Measurements from ENCODE around the gene PRUNE2.
"Not testable (repeated sequence)": the region's sequence is repeated elsewhere in the genome, so short reads cannot be mapped to it uniquely, and the experiment has no call there.

PRUNE2 gene

DNA sequence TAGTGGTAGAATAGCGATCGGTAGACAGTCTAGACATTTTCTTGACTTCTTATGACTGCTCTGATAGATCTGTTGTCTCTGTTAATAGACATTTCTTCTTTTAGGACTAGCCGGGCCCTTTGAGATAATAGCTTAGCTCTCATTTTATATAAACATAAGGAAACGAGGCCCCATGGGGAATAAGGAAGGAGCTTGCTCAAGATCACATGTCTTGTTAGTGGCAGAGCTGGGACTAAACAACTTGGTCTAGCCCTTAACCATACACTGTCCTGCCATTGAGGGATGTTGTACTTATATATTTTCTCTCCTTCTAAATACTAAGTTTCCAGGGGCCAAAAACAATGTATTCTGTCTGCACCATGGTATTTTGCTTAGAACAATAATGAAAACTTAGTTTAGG is 306.9 kb downstream of the PRUNE2 start:
- no peak for DNase-seq (ENCODE audit: low read depth in 2 of 2)

DNA sequence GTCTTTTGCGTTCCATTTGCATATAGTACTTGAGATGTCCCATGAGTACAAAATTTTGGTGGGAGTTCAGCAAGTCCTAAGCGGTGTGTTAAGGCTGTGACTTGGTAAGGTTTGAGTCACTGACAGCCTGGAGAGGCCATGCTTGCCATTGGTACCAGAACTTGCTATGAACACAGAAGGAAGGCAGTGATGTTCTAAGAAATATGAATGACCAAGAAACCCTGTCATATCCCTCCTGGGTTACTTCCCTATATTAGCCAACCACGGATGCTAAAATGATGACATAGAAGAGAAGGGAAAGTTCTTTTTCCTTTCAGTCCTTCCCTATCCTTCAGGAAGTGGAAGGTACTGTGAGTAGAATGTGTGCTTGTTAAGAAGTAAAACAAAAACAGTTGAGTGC is 310.3 kb downstream of the PRUNE2 start:
- DNase-seq (ENCODE audit: low read depth in 2 of 2) = no peak

DNA sequence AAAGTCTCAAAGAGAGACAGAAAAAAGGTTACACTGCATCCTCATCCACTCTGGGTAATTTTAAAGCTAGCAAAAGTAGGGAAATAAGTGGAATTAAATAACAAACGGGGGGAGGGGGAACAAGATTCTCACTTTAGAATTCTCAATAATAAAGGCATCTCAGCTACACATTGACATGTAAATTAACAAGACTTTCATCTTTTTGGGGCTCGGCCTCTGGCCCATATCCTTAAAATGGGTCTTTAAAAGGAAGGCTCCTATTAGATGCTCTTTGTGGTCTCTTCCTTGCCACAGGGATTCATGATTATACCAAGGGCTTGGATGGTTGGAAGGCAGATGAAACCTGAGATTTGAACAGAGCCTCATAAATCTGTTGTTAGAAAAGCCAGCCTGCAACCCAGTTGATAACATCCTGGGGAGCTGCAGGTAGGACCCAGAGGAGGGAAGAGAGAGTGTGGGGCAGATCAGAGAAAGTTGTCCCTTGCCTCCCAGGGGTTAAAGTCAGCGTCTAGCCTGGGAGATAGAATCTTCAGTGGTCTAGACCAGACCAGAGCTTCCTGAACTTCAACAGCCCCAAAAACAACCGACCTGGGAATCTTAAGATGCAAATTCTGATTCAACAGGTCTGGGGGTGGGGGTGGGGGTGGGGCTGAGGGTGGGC is 311.0 kb downstream of the PRUNE2 start:
- no peak for DNase-seq (ENCODE audit: low read depth in 2 of 2)

DNA sequence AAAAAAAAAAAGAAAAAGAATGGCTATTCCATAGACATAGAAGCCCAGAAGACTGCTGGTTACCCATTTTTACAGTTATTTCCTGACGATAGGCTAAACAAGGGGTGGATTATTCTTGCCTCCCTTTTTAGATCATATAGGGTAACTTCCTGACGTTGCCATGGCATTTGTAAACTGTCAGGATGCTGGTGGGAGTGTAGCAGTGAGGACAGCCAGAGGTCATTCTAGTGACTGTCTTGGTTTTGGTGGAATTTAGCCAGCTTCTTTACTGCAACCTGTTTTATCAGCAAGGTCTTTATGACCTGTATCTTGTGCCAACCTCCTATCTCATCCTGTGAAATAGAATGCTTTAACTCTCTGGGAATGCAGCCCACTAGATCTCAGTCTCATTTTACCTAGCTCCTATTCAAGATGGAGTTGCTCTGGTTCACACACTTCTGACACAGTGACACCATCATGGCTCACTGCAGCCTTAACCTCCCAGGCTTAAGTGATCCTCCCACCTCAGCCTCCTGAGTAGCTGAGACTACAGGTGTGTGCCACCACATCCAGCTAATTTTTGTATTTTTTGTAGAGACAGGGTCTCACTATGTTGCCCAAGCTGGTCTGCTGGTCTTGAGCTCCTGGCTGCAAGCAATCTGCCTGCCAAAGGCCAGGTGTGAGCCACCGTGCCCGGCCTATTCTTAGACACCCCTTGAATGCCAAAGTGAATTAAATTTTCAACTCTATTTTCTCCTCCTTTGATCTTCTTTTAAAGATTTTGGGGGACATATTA is 311.8 kb downstream of the PRUNE2 start:
- not testable (repeated sequence) for DNase-seq (ENCODE audit: low read depth in 2 of 2)

DNA sequence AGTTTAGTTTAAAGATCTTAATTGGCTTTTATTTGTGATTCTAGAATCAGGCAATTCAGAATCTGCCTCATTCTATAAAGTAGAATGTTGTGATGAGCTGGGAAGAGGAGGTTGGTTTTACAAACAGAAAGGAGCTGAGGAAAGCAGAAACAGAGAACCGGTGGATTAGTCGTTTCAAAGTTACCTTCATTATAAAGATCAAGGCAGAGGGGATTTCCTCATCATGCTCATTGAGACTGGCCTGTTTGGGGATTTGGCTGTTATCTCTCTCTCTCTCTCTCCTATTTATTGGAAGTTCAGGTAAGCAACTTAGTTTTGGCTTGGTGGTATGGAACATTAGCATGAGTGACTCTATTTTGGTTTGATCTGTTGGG is 313.0 kb downstream of the PRUNE2 start:
- DNase-seq (ENCODE audit: low read depth in 2 of 2) = no peak

DNA sequence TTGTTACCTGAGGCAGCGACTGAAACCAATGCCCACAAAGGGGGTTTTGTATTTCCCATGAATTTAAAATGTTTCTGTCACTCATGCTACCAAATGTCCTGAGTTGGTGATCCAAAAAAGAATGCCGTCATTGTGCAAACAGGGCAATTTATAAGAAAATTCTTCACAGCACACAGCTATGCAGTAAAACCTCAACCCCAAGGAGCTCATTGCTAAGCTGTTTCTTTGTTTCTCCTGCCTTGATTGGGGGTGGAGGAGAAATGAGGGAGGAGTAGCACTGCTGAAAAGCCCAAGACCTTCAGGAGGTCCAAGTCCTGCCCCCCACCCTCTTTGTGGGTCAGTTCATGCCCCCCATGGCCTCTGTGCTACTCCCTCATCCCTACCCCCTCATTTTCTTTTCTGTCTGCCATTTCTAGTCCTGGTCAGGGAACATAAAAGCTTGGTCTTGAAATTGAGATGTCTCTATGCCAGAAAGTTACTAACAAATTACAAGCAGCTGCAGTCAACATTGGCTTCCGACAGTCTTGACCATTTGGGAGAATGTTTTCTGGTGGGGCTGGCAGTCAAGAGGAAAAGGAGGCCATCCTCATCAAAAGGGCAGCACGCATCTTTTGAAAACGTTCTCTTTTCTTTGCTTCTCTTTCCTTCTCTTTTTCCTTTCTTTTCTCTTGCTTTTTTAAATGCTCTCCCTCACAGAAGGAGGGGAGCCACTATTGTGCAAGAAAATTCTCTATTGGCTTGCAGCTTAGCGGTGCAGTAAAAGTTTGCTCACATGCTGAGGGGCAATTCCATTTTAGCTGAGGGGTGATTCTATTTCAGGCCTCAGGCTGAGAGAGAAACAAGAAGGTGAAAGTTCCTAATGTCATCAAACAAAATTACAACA is 313.6 kb downstream of the PRUNE2 start:
- DNase-seq (ENCODE audit: low read depth in 2 of 2) = no peak

DNA sequence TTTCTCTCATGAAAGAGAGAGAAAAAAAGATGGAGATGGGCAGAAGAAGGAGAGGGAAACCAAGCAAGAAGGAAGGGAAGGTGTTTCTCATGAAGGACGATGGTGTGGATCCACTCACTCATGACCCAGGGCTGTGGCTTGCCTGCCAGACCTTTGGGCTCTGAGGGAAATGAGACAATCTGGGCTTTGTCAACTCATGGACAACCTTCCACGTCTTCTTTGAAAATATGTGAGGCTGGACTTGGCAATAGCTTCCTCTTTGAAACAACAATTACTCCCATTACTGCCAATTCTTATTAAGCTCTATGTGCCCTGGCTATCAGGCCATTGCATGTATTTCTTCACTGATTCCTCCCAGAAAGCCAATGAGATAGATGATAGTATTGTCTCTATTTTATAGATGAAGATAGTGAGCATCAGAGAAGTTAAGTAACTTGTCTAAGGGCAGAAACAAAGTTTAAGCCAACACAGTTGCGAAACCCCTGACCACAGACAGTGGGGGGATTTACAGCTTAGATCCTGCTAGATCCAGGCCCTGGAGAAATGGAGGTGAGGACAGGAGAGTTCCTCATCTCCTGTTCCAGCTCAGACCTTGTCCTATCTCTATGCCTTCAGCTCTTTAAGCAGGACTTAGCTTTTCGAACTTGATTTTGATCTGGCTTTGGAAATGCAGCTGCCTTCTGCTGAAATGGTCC is 314.5 kb downstream of the PRUNE2 start:
- no peak for DNase-seq (ENCODE audit: low read depth in 2 of 2)

DNA sequence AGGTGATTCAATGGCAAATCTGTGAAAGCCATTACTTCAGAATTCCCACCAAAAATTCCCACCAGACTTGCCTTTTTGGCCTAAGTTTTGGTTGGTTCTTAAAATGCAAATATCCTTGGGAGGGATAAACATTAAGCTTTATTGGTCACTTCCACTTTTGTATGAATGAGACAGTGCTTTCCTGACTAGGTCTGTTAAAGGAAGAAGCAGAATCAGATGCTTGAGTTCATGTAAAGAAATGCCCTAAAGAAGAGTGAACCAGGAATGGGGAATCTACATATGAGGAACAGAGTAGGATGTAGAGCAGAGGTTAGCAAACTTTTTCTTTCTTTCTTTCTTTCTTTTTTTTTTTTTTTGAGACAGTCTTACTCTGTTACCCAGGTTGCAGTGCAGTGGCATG is 317.6 kb downstream of the PRUNE2 start:
- no peak for DNase-seq (ENCODE audit: low read depth in 2 of 2)

DNA sequence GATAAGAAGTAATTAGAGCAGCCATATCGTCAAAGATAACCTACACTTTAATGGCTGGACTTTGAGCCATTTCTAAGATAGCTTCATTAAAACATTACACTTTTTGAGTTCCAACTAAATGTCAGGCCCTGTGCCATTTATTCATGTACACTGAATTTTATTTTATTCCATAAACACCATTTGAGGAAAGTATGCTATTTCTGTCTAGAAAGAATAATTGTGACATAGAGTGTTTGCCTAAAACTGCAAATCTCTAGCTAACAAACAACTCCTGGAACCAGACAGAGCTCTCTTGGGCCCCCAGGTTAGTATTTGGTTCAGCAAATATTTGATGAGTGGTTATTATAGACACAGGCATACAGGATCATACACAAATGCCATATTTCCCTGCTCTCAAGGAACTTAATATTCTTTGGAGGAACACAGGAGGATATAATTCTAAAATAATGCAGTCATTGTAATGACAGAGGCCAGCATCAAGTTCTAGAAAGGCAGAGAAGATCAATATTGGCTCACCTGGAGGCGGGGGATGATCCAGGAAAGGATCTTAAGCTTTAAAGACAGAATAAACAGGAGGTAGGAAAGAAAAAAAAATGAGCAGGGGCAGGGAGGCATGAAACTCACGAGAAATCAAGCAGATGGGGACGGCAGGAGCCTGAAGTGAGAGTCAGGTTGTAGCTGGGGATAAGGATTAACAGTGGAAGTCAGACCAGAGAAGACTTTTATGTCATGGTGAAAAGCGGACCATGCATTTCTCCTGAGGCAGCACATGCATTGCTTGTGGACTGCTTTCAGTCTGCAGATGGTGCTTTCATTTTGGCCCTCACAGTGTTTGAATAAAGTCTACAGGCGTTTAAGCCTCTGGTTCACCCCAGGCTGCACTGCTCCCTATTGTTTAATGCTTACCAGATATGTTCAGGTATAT is 319.3 kb downstream of the PRUNE2 start:
- no peak for DNase-seq (ENCODE audit: low read depth in 2 of 2)

DNA sequence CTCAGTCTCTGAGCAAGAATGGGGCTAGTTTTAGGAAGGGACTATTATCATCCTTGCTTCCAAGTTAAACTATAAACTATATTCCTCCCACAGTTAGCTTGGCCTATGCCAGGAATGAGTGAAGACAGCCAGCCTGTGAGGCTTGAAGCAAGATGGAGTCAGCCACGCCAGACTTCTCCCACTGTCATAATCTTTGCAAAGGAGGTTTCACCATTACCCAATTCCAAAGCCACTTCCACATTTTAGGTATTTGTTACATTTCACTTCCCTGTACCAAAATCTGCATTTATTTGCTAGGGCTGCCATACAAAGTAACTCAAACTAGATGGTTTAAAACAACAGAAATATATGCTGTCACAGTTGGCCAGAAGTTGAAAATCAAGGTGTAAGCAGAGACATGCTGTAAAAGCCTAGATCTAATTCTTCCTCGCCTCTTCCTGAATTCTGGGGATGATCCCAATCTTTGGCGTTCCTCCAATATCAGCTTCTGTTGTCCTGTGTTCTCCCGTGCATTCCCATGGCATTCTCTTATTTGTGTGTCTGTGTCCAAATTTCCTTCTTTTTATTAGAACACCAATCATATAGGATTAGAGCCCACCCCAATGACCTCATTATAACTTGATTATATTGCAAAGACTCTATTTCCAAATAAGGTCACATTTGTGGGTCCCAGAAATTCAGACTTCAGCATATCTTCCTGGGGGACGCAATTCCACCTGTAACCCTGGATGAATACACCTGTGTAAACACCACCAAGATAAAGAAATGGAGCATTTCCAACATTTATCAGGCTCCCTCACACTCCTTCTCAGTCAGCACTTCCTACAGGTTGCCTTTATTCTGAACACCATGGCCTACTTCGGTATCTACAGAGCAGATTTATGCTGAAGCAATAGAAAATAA is 320.2 kb downstream of the PRUNE2 start:
- DNase-seq (ENCODE audit: low read depth in 2 of 2) = no peak

DNA sequence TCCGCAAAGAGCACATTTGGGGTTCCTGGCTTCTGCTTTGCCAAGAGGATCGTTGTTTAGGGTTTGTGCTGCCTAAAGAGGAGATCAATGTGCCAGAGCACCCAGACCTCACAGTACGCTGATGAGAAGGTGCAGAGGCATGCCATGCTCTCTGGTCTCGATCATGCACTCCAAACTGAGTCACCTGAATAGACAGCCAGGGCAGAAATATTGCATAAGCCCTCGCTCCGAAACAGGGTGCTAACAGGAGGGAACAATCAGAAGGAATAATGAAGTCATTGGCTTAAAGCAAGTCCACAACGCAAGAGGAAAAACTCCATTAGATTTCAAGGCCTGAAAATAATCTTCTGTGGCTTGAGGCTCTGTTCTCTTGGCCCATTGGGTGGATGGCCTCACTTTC is 322.7 kb downstream of the PRUNE2 start:
- DNase-seq (ENCODE audit: low read depth in 2 of 2) = no peak

DNA sequence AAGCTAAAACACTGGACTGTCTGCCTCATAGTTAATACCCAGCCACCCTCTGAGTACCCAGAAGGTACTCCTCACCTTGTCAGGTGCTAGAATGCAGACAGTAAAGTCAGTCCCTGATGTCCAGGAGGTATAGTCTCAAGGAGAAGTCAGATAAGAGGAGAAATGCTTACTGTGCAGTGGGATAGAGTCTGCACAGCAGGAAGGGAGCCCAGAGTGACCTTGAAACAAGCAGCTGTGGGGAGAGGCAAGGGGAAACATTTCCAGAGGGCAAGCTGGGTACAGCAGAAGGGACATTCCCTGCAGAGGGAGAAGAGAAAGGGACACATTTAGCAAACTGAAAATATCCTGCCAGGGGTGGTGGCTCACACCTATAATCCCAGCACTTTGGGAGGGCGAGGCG is 324.2 kb downstream of the PRUNE2 start:
- no peak for DNase-seq (ENCODE audit: low read depth in 2 of 2)

DNA sequence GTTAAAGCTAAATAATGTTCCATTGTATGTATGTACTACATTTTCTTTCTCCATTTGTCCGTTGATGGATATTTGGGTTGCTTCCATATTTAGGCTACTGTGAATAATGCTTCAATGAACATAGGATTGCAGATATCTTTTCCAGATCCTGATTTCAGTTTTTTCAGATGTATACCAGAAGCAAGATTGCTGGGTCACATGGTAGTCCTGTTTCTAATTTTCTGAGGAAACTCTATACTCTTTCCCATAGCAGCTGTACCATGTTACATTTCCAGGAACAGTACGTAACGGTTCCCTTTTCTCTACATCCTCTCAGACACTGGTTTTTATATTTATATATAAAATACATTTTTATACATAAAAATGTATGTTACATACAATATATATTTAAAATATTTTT is 325.1 kb downstream of the PRUNE2 start:
- no peak for DNase-seq (ENCODE audit: low read depth in 2 of 2)

DNA sequence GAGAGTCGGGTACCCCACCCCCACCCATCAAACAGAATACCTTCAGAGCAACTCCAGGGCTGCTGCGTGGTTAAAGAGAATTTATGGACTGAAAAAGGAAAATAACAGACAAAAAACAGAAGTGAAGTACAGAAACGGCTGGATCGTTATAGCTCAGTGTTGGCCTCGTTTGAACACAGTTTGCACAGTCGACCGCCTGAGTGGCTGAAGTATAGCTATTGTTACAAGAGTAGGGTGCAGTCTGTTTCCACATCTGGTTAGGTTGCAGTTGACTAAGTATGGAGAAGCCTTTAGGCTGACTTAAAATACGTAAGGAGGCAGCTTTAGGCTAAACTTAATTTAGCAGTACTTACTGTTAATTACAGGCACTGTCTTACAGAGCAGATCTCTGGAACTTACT is 325.7 kb downstream of the PRUNE2 start:
- DNase-seq (ENCODE audit: low read depth in 2 of 2) = no peak

DNA sequence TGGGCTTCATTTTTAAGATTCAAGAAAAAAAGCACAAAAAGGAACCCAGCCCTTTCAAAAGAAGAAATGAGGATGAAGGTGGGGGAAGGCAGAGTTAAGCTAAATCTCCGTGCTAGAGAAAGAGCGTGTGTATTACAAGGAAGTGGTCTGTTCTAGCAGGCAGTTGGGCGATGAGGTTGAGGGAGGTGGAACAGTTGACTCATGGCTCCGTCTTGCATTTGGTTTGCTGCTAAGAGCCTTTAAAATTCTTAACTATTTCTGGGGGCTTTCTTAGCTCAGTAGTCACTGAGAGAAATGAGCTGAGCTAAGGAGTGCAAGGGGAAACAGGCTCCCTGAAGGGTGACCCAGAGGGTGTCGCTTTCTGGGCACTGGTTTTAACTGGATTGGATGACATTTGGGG is 329.6 kb downstream of the PRUNE2 start:
- DNase-seq (ENCODE audit: low read depth in 2 of 2) = no peak

DNA sequence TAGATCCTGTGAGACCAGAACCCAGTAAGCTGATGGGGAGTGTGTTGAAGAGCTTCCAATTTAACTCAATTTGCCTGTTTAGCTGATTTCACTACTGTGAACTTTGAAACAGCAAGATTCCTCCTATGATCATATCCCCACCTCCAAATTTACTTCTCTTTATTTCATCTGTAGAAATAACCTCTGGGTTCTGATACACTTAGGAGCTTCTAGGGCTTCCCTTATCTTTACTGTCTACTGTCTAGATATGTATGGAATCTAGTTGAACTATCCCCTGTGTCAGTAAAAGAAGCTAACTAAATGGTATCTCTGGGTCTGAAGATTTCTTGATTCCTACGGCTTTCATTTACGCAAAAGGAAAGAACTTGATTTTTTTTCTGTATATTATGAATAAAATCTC is 330.2 kb downstream of the PRUNE2 start:
- no peak for DNase-seq (ENCODE audit: low read depth in 2 of 2)

DNA sequence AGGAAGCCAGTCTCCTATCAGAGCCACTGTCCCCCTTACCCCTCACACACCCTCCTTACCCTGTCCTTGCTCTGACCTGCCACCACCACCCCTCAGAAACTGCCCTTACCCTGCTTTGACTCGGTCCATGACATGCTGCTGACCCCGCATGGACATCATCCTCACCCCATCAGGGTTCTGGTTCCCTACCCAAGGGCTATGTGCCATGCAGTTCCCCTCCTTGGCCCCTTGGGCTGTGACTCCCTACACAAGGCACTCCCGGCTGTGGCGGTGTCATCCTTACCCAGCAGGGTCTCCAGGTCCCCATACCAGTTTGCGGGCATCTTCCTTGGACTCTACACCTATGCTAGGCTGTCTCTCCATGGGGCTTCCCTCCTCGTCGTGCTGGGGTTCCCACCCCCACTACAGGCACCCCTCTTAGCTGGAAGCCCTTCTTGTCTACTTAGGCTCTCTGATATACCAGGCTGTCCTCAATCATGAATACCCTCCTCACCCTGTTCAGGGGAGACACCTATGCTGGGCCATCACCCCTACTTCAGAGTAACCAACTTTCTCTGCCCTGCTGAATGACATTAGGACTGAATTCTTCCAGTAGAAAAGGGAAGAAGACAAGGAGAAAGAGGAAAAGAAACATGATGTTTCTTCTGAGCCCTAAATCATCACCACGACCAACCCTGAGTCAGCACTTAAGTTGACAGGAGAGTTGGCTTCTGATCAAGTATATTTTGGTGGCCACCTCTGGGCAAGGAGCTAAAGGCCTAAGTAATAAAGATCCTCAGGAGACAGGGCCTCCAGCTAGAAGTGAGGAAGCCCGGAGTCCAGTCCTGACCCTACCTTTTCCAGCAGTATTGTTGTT is 331.8 kb downstream of the PRUNE2 start:
- no peak for DNase-seq (ENCODE audit: low read depth in 2 of 2)

DNA sequence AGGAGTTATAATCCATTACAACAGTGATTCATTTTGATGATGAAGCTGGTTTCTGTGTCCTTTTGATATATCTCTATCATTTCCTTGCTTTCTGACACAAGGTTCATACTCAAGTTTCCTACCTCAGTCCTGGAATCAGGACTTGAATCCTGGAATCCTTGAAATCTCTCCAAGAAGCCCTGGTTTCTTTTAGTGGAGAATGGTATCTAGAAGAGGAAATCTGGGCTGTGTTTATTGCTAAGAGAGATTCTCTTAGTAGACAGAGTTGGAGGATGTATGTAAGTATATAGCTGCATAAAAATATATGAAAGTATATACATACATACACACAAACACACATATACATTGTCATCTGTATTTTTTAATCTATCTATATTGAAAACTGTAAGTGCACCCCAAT is 332.5 kb downstream of the PRUNE2 start:
- no peak for DNase-seq (ENCODE audit: low read depth in 2 of 2)

DNA sequence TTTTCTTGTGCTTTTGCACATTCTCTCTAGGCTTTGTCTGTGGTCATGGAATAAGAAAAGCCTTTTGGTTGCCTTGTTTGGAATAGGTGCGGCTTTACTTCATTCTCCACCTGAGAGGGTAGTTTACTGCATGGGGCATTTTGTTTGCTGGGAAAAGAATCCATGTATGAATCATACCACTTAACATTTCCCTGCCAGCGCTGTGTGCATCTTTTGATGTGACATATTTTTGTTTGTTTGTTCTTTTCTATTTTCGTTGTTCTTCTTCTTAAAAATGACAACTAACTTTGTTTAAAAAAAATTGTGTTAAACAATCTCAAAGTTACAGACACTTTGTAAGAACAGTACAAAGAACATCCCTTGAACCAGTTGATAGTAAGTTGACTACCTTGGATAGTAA is 333.8 kb downstream of the PRUNE2 start:
- DNase-seq (ENCODE audit: low read depth in 2 of 2) = no peak
